Liver (tissue), 3 donors: ENCODE results near the gene UBE3D.
"Not testable (repeated sequence)": the region's sequence is repeated elsewhere in the genome, so short reads cannot be mapped to it uniquely, and the experiment has no call there.

Experiments
- EGR1 ChIP-seq, 2 donors: IDR thresholded peaks; 2 replicates each; pipeline ENCODE4 v1.6.1; 2016 to 2018; ENCODE audit warnings: antibody characterized with exemption in 2 of 2, low read depth in 2 of 2
- GABPA ChIP-seq, 2 donors: IDR thresholded peaks in 1 of 2; conservative IDR thresholded peaks in 1 of 2; 2 replicates each; pipeline ENCODE4 v1.6.1; 2016; ENCODE audit warnings: antibody characterized with exemption in 2 of 2, mild to moderate bottlenecking in 1 of 2, moderate library complexity in 1 of 2
- HNF4G ChIP-seq: IDR thresholded peaks from 2 replicates; pipeline ENCODE4 v1.6.1; 2016; ENCODE audit warnings: antibody characterized with exemption
- MAX ChIP-seq: IDR thresholded peaks from 2 replicates; pipeline ENCODE4 v1.6.1; 2016; ENCODE audit warnings: antibody characterized with exemption
- RAD21 ChIP-seq, 2 donors: IDR thresholded peaks; 2 replicates each; pipeline ENCODE4 v1.6.1; 2016; ENCODE audit warnings: antibody characterized with exemption in 2 of 2, mild to moderate bottlenecking in 2 of 2
- REST ChIP-seq: IDR thresholded peaks from 2 replicates; pipeline ENCODE4 v1.6.1; 2016; ENCODE audit warnings: antibody characterized with exemption, mild to moderate bottlenecking
- TAF1 ChIP-seq: conservative IDR thresholded peaks from 2 replicates; pipeline ENCODE4 v1.6.1; 2016; ENCODE audit warnings: antibody characterized with exemption, mild to moderate bottlenecking
- TF ChIP-seq, protein P1 (sequence below): fragments of 150-350 bp; IDR thresholded peaks from 2 replicates; pipeline ENCODE4 v1.5.1; 2017; ENCODE audit warnings: improper control_type of control experiment, low read depth, low read length; ENCODE audit not compliant: missing input control
- TF ChIP-seq, protein P2 (sequence below): IDR thresholded peaks from 2 replicates; pipeline ENCODE4 v1.6.1; 2016; ENCODE audit warnings: antibody characterized with exemption
- donor health status: healthy.
- donor health status: healthy.

DNA sequence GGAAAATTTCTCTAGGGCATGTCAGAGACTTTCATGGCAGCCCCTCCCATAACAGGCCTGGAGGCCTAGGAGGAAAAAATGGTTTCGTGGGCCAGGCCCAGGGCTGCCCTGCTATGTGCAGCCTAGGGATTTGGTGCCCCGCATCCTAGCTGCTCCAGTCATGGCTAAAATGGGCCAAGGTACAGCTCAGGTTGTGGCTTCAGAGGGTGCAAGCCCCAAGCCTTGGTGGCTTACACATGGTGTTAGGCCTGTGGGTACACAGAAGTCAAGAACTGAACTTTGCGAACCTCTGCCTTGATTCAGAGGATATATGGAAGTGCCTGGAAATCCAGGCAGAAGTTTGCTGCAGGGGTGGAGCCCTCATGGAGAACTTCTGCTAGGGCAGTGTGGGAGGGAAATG, 134.7 kb downstream of the UBE3D start:
- TF ChIP-seq, protein P1, sequence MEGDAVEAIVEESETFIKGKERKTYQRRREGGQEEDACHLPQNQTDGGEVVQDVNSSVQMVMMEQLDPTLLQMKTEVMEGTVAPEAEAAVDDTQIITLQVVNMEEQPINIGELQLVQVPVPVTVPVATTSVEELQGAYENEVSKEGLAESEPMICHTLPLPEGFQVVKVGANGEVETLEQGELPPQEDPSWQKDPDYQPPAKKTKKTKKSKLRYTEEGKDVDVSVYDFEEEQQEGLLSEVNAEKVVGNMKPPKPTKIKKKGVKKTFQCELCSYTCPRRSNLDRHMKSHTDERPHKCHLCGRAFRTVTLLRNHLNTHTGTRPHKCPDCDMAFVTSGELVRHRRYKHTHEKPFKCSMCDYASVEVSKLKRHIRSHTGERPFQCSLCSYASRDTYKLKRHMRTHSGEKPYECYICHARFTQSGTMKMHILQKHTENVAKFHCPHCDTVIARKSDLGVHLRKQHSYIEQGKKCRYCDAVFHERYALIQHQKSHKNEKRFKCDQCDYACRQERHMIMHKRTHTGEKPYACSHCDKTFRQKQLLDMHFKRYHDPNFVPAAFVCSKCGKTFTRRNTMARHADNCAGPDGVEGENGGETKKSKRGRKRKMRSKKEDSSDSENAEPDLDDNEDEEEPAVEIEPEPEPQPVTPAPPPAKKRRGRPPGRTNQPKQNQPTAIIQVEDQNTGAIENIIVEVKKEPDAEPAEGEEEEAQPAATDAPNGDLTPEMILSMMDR, result not testable (repeated sequence)
- not testable (repeated sequence) for TF ChIP-seq EGR1 (IDR thresholded peaks at IDR 0.05; ENCODE audit: low read depth in 2 of 2); GABPA (IDR thresholded peaks at IDR 0.05 in 1 of 2, conservative IDR thresholded peaks at IDR 0.05 in 1 of 2); REST; MAX; RAD21 (IDR thresholded peaks at IDR 0.05); TAF1; HNF4G
- TF ChIP-seq, protein P2, sequence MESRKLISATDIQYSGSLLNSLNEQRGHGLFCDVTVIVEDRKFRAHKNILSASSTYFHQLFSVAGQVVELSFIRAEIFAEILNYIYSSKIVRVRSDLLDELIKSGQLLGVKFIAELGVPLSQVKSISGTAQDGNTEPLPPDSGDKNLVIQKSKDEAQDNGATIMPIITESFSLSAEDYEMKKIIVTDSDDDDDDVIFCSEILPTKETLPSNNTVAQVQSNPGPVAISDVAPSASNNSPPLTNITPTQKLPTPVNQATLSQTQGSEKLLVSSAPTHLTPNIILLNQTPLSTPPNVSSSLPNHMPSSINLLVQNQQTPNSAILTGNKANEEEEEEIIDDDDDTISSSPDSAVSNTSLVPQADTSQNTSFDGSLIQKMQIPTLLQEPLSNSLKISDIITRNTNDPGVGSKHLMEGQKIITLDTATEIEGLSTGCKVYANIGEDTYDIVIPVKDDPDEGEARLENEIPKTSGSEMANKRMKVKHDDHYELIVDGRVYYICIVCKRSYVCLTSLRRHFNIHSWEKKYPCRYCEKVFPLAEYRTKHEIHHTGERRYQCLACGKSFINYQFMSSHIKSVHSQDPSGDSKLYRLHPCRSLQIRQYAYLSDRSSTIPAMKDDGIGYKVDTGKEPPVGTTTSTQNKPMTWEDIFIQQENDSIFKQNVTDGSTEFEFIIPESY, result not testable (repeated sequence)
